Mesenchymal stem cell (in vitro differentiated cells and primary cell): ENCODE results near the gene BCKDHB.

Source experiments
- DNase-seq: peaks from one replicate; pipeline ENCODE4 v3.0.0-alpha.2; 2013
- H2AFZ ChIP-seq: one replicate; pipeline ENCODE4 v1.6.1; 2013; ENCODE audit warnings: low read depth, mild to moderate bottlenecking, control low read depth, inconsistent platforms, low read length, moderate library complexity
- H2AK5ac ChIP-seq: 2 replicates; pipeline ENCODE4 v1.6.1; 2013; ENCODE audit warnings: low read length, moderate library complexity, mild to moderate bottlenecking, inconsistent platforms; ENCODE audit not compliant: severe bottlenecking
- H2BK120ac ChIP-seq: one replicate; pipeline ENCODE4 v1.6.1; 2013; ENCODE audit warnings: low read depth, mild to moderate bottlenecking, inconsistent platforms, low read length, moderate library complexity
- H2BK12ac ChIP-seq, 2 experiments: one replicate each; pipeline ENCODE4 v1.6.1; 2013; ENCODE audit warnings: inconsistent platforms in 2 of 2, low read length in 2 of 2, mild to moderate bottlenecking in 2 of 2, moderate library complexity in 2 of 2, control low read depth in 1 of 2
- H2BK15ac ChIP-seq: one replicate; pipeline ENCODE4 v1.6.1; 2013; ENCODE audit warnings: mild to moderate bottlenecking, low read depth, inconsistent platforms; ENCODE audit not compliant: poor library complexity, severe bottlenecking
- H2BK5ac ChIP-seq: 2 replicates; pipeline ENCODE4 v1.6.1; 2013; ENCODE audit warnings: low read depth, mild to moderate bottlenecking, low read length, control low read depth, inconsistent platforms; ENCODE audit not compliant: poor library complexity, severe bottlenecking
- H3K14ac ChIP-seq, 2 experiments: one replicate each; pipeline ENCODE4 v1.6.1; 2013; ENCODE audit warnings: inconsistent platforms in 2 of 2, low read length in 2 of 2, control low read depth in 1 of 2, mild to moderate bottlenecking in 1 of 2, moderate library complexity in 1 of 2
- H3K18ac ChIP-seq, 2 experiments: one replicate each; pipeline ENCODE4 v1.6.1; 2013; ENCODE audit warnings: inconsistent platforms in 2 of 2, low read length in 2 of 2, control low read depth in 1 of 2, low read depth in 1 of 2, mild to moderate bottlenecking in 1 of 2
- H3K23ac ChIP-seq, 2 experiments: one replicate each; pipeline ENCODE4 v1.6.1; 2013; ENCODE audit warnings: inconsistent platforms in 2 of 2, low read length in 2 of 2, mild to moderate bottlenecking in 2 of 2, moderate library complexity in 2 of 2, control low read depth in 1 of 2
- H3K27ac ChIP-seq: 2 replicates; pipeline ENCODE4 v1.5.1; 2013; ENCODE audit warnings: mild to moderate bottlenecking, moderate library complexity, low read length, control low read depth, inconsistent platforms; ENCODE audit not compliant: poor library complexity, severe bottlenecking
- H3K27me3 ChIP-seq, 2 experiments: 2 replicates each; pipeline versions ENCODE4 v1.6.1 to v1.7.0; 2013; ENCODE audit warnings: low read length in 2 of 2, mild to moderate bottlenecking in 2 of 2, moderate library complexity in 2 of 2, control low read depth in 1 of 2, inconsistent platforms in 1 of 2; ENCODE audit not compliant: control insufficient read depth in 1 of 2, insufficient read depth in 1 of 2
- H3K36me3 ChIP-seq, 2 experiments: 2 replicates each; pipeline versions ENCODE4 v1.6.1 to v1.7.0; 2013; ENCODE audit warnings: low read length in 2 of 2, control low read depth in 1 of 2, inconsistent platforms in 1 of 2, low read depth in 1 of 2, mild to moderate bottlenecking in 1 of 2; ENCODE audit not compliant: insufficient read depth in 2 of 2, control insufficient read depth in 1 of 2
- H3K4ac ChIP-seq, 2 experiments: one replicate each; pipeline ENCODE4 v1.6.1; 2013; ENCODE audit warnings: inconsistent platforms in 2 of 2, low read length in 2 of 2, mild to moderate bottlenecking in 2 of 2, moderate library complexity in 2 of 2, control low read depth in 1 of 2, low read depth in 1 of 2
- H3K4me1 ChIP-seq: 2 replicates; pipeline ENCODE4 v1.6.1; 2013; ENCODE audit warnings: low read depth, low read length, control low read depth; ENCODE audit not compliant: control insufficient read depth, insufficient read depth
- H3K4me2 ChIP-seq: 2 replicates; pipeline ENCODE4 v1.6.1; 2013; ENCODE audit warnings: low read length, mild to moderate bottlenecking, inconsistent platforms; ENCODE audit not compliant: poor library complexity, severe bottlenecking
- H3K4me3 ChIP-seq, 2 experiments: 2 replicates each; pipeline versions ENCODE4 v1.5.1 to v1.7.0; 2013; ENCODE audit warnings: low read length in 2 of 2, mild to moderate bottlenecking in 2 of 2, control low read depth in 1 of 2, low read depth in 1 of 2; ENCODE audit not compliant: insufficient read depth in 1 of 2
- H3K79me1 ChIP-seq: replicated peaks from 2 replicates; pipeline ENCODE4 v1.6.1; 2013; ENCODE audit warnings: mild to moderate bottlenecking, control low read depth, low read length, inconsistent platforms; ENCODE audit not compliant: poor library complexity, severe bottlenecking
- H3K9ac ChIP-seq: 2 replicates; pipeline ENCODE4 v1.7.0; 2013; ENCODE audit warnings: mild to moderate bottlenecking, low read length, moderate library complexity
- H3K9me3 ChIP-seq: 2 replicates; pipeline ENCODE4 v1.7.0; 2013; ENCODE audit warnings: mild to moderate bottlenecking, low read length; ENCODE audit not compliant: control insufficient read depth
- H4K8ac ChIP-seq: one replicate; pipeline ENCODE4 v1.6.1; 2013; ENCODE audit warnings: inconsistent platforms, mild to moderate bottlenecking, low read length, moderate library complexity
- H4K91ac ChIP-seq: one replicate; pipeline ENCODE4 v1.6.1; 2013; ENCODE audit warnings: mild to moderate bottlenecking, low read length, inconsistent platforms
- WGBS: methylation state at CpG from one replicate; pipeline ENCODE4 v1.1.7; 2013; ENCODE audit warnings: mixed read lengths; 5-methylcytosine and 5-hydroxymethylcytosine counted together

BCKDHB gene

DNA sequence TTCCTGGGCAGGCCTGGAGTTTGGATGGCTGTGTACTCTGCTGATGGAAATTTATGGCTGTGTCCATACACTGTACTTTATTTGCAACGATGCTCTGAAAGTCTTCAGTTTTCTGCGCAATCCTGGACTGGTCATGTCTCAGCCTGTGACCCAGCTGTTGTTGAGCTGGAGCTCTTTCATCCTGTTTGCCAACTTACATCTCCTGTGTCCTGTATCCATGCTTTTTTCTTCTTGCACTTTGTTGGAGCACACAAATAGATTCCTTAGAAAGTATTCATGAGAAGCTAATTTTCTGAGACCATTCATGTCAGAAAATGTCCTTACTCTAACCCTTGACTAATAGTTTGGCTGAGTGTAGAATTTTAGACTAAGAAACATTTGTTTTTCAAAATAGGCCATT lies 251.2 kb downstream of the BCKDHB start:
- H3K23ac ChIP-seq: no peak overlapping the region
- peaks cover 0 to 3% of the 10 kb centered on the region in 2 experiments for H3K36me3 ChIP-seq
- no peaks in the 10 kb centered on the region for H3K4me1 ChIP-seq
- H2AK5ac ChIP-seq: no peak overlapping the region
- no peak overlapping the region for H3K14ac ChIP-seq
- no peak overlapping the region for H3K27ac ChIP-seq
- H4K8ac ChIP-seq: no peak overlapping the region
- H2BK120ac ChIP-seq: no peak overlapping the region
- no peak overlapping the region for H3K4me2 ChIP-seq
- no peak overlapping the region for H3K4me3 ChIP-seq
- no peaks in the 10 kb centered on the region for H3K27me3 ChIP-seq
- no peak overlapping the region for H2BK15ac ChIP-seq
- H3K79me1 ChIP-seq: no peaks in the 10 kb centered on the region
- no peak overlapping the region for H4K91ac ChIP-seq
- no peak overlapping the region for H2BK12ac ChIP-seq
- no peak overlapping the region for H3K9ac ChIP-seq
- DNase-seq: no peak
- H3K9me3 ChIP-seq: no peaks in the 10 kb centered on the region
- H3K4ac ChIP-seq: no peak overlapping the region
- 93% methylated on average over 2 of the region's 2 CpGs for WGBS
- no peak overlapping the region for H2BK5ac ChIP-seq
- no peak overlapping the region for H3K18ac ChIP-seq
- H2AFZ ChIP-seq: no peak overlapping the region

DNA sequence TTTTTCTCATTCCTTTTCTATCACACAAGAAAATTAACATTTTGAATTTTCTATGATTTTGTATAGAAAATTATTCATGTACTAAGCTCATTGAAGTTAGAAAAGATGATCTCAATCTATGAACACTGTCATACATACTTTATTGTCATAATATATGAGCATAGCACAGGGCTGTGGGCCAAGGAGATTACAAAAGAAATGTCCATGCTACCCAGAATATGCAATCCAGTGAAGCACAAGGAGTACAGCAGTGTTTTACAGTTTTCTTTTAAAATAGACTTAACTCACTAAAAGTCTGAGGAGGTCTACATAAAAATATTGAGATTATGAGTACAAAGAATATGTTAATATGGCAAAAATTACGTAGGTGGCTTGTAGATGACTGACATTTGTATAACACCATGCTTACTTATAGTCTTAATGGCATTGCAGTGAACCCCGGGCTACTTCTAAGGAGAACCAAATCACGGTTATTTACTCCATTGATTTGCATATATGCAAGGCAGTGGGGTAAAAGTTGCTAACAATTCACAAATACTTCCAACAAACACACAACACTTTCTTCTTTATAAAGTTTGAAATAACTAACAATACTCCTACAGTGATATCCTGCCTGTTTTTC lies 257.1 kb downstream of the BCKDHB start:
- DNase-seq: no peak
- 93% methylated on average over 3 of the region's 3 CpGs for WGBS

DNA sequence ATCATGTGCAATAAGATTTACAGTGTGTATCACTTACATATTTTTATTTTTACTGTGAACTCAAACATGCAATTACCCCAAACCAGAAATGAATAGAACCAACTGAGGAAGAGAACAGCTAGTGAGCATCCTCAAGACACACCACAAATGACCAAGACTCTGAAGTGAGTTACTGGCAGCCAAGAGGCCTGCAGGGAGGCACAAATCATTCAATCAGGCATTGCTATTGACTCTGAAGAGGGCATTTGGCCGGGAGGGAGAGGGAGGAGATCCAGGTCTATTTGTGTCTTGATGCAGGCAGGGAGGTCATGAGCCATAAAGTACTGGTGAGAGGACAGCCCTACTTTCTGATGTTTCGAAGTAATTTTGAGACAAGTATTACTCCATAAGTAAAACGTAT lies 257.7 kb downstream of the BCKDHB start:
- Histone ChIP-seq H3K23ac (no peak overlapping the region), H2AK5ac (no peak overlapping the region), H3K36me3 (peaks cover 0 to under 1% of the 10 kb centered on the region in 2 experiments), H2AFZ (no peak overlapping the region), H3K14ac (no peak overlapping the region), H2BK5ac (no peak overlapping the region), H3K18ac (no peak overlapping the region), H4K91ac (no peak overlapping the region), H3K4me2 (no peak overlapping the region), H3K9me3 (no peaks in the 10 kb centered on the region), H3K79me1 (no peaks in the 10 kb centered on the region), H3K4me3 (no peak overlapping the region), H3K4me1 (no peaks in the 10 kb centered on the region), H2BK12ac (no peak overlapping the region), H4K8ac (no peak overlapping the region), H3K4ac (no peak overlapping the region), H2BK15ac (no peak overlapping the region), H2BK120ac (no peak overlapping the region), H3K27ac (no peak overlapping the region), H3K27me3 (no peaks in the 10 kb centered on the region), H3K9ac (no peak overlapping the region)
- no peak for DNase-seq
- WGBS: 77% methylated on average over 2 of the region's 3 CpGs

More for the DNA sequence above, 257.1 kb downstream of the BCKDHB start:
- H3K9me3 ChIP-seq: no peaks in the 10 kb centered on the region
- no peak overlapping the region for H4K91ac ChIP-seq
- H2BK15ac ChIP-seq: no peak overlapping the region
- no peak overlapping the region for H3K23ac ChIP-seq
- H3K36me3 ChIP-seq: peaks cover 0 to 3% of the 10 kb centered on the region in 2 experiments
- no peak overlapping the region for H2BK5ac ChIP-seq
- no peak overlapping the region for H3K4ac ChIP-seq
- H2AFZ ChIP-seq: no peak overlapping the region
- H3K79me1 ChIP-seq: no peaks in the 10 kb centered on the region
- no peak overlapping the region for H2BK120ac ChIP-seq
- H3K4me1 ChIP-seq: no peaks in the 10 kb centered on the region
- H2BK12ac ChIP-seq: no peak overlapping the region
- no peak overlapping the region for H3K18ac ChIP-seq
- no peak overlapping the region for H3K4me3 ChIP-seq
- no peak overlapping the region for H3K9ac ChIP-seq
- no peak overlapping the region for H2AK5ac ChIP-seq
- H3K14ac ChIP-seq: no peak overlapping the region
- H3K27me3 ChIP-seq: no peaks in the 10 kb centered on the region
- H4K8ac ChIP-seq: no peak overlapping the region
- H3K27ac ChIP-seq: no peak overlapping the region
- no peak overlapping the region for H3K4me2 ChIP-seq

- Histone ChIP-seq H3K4me1 (no peaks in the 10 kb centered on the region), H3K23ac (no peak overlapping the region), H2BK5ac (no peak overlapping the region), H3K4me2 (no peak overlapping the region), H3K4ac (no peak overlapping the region), H3K27ac (no peak overlapping the region), H3K36me3 (no peaks in the 10 kb centered on the region), H2BK15ac (no peak overlapping the region), H3K79me1 (no peaks in the 10 kb centered on the region), H3K9me3 (no peaks in the 10 kb centered on the region), H2BK12ac (no peak overlapping the region), H3K18ac (no peak overlapping the region), H2AFZ (no peak overlapping the region), H4K91ac (no peak overlapping the region), H3K4me3 (no peak overlapping the region), H3K9ac (no peak overlapping the region), H3K14ac (no peak overlapping the region), H4K8ac (no peak overlapping the region), H3K27me3 (no peaks in the 10 kb centered on the region), H2BK120ac (no peak overlapping the region), H2AK5ac (no peak overlapping the region)
- 67% methylated on average over 2 of the region's 4 CpGs for WGBS
- no peak for DNase-seq
Measured at GRCh38 chr6:80366051-80366450, 259.6 kb downstream of the BCKDHB start.
